ENCODE data around the gene TNS2. TPM values are rescaled to one million over a fixed set of nuclear protein-coding genes. Genes with fewer than 3 reads are reported as not detected.

The TNS2 gene
- total and polyA plus RNA-seq, 2 of the 13 experiments (the other 11 are each of a cell fraction or from before 2014, with no cell fraction given): 8.9 to 20.4 TPM

- TF ChIP-seq, protein P1, sequence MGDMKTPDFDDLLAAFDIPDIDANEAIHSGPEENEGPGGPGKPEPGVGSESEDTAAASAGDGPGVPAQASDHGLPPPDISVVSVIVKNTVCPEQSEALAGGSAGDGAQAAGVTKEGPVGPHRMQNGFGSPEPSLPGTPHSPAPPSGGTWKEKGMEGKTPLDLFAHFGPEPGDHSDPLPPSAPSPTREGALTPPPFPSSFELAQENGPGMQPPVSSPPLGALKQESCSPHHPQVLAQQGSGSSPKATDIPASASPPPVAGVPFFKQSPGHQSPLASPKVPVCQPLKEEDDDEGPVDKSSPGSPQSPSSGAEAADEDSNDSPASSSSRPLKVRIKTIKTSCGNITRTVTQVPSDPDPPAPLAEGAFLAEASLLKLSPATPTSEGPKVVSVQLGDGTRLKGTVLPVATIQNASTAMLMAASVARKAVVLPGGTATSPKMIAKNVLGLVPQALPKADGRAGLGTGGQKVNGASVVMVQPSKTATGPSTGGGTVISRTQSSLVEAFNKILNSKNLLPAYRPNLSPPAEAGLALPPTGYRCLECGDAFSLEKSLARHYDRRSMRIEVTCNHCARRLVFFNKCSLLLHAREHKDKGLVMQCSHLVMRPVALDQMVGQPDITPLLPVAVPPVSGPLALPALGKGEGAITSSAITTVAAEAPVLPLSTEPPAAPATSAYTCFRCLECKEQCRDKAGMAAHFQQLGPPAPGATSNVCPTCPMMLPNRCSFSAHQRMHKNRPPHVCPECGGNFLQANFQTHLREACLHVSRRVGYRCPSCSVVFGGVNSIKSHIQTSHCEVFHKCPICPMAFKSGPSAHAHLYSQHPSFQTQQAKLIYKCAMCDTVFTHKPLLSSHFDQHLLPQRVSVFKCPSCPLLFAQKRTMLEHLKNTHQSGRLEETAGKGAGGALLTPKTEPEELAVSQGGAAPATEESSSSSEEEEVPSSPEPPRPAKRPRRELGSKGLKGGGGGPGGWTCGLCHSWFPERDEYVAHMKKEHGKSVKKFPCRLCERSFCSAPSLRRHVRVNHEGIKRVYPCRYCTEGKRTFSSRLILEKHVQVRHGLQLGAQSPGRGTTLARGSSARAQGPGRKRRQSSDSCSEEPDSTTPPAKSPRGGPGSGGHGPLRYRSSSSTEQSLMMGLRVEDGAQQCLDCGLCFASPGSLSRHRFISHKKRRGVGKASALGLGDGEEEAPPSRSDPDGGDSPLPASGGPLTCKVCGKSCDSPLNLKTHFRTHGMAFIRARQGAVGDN (CRISPR knock-in tag; IDR thresholded peaks at IDR 0.05): peak; percentile 80
- TF ChIP-seq, protein P2, sequence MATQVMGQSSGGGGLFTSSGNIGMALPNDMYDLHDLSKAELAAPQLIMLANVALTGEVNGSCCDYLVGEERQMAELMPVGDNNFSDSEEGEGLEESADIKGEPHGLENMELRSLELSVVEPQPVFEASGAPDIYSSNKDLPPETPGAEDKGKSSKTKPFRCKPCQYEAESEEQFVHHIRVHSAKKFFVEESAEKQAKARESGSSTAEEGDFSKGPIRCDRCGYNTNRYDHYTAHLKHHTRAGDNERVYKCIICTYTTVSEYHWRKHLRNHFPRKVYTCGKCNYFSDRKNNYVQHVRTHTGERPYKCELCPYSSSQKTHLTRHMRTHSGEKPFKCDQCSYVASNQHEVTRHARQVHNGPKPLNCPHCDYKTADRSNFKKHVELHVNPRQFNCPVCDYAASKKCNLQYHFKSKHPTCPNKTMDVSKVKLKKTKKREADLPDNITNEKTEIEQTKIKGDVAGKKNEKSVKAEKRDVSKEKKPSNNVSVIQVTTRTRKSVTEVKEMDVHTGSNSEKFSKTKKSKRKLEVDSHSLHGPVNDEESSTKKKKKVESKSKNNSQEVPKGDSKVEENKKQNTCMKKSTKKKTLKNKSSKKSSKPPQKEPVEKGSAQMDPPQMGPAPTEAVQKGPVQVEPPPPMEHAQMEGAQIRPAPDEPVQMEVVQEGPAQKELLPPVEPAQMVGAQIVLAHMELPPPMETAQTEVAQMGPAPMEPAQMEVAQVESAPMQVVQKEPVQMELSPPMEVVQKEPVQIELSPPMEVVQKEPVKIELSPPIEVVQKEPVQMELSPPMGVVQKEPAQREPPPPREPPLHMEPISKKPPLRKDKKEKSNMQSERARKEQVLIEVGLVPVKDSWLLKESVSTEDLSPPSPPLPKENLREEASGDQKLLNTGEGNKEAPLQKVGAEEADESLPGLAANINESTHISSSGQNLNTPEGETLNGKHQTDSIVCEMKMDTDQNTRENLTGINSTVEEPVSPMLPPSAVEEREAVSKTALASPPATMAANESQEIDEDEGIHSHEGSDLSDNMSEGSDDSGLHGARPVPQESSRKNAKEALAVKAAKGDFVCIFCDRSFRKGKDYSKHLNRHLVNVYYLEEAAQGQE (IDR thresholded peaks at IDR 0.05; ENCODE audit: borderline replicate concordance in 1 of 2, low read depth in 1 of 2, low read length in 2 of 2): peak in 1 of 2 experiments; percentile 28; a peak in 1 of 4 replicates
- TF ChIP-seq ZNF83 (CRISPR knock-in tag; IDR thresholded peaks at IDR 0.05; ENCODE audit: borderline replicate concordance) (no peak), HOMEZ (CRISPR knock-in tag; IDR thresholded peaks at IDR 0.05; ENCODE audit: low read depth) (no peak), RAD21 (CRISPR knock-in tag; IDR thresholded peaks at IDR 0.05) (no peak), ZNF724P (CRISPR knock-in tag; IDR thresholded peaks at IDR 0.05; ENCODE audit: borderline replicate concordance) (no peak), ZNF781 (CRISPR knock-in tag; IDR thresholded peaks at IDR 0.05; ENCODE audit: borderline replicate concordance, not compliant biosample characterization) (peak; percentile 31), SRSF1 (optimal IDR thresholded peaks at IDR 0.05; ENCODE audit: low read depth, low read length) (peak; percentile 23), IKZF4 (CRISPR knock-in tag; IDR thresholded peaks at IDR 0.05; ENCODE audit: borderline replicate concordance, low read depth, not compliant biosample characterization) (peak; percentile 31), ZSCAN25 (CRISPR knock-in tag; IDR thresholded peaks at IDR 0.05) (peak; percentile 67; the same call in 1 of the 2 replicates), TBX2 (CRISPR knock-in tag; IDR thresholded peaks at IDR 0.05; ENCODE audit: borderline replicate concordance) (peak; percentile 73; the same call in 1 of the 2 replicates), GATA4 (IDR thresholded peaks at IDR 0.05; ENCODE audit: borderline replicate concordance, low read depth) (no peak)
- TF ChIP-seq, protein P3, sequence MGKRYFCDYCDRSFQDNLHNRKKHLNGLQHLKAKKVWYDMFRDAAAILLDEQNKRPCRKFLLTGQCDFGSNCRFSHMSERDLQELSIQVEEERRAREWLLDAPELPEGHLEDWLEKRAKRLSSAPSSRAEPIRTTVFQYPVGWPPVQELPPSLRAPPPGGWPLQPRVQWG (CRISPR knock-in tag; IDR thresholded peaks at IDR 0.05; ENCODE audit: borderline replicate concordance, low read depth): no peak
- TF ChIP-seq, protein P4, sequence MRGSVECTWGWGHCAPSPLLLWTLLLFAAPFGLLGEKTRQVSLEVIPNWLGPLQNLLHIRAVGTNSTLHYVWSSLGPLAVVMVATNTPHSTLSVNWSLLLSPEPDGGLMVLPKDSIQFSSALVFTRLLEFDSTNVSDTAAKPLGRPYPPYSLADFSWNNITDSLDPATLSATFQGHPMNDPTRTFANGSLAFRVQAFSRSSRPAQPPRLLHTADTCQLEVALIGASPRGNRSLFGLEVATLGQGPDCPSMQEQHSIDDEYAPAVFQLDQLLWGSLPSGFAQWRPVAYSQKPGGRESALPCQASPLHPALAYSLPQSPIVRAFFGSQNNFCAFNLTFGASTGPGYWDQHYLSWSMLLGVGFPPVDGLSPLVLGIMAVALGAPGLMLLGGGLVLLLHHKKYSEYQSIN (CRISPR knock-in tag; IDR thresholded peaks at IDR 0.05; ENCODE audit: borderline replicate concordance): no peak
Observed at GRCh38 chr12:53049571-53050318, at the start of gene TNS2 (continued).

Data from HepG2 (cell line).